ENCODE data around the gene LRRC46.

DNA sequence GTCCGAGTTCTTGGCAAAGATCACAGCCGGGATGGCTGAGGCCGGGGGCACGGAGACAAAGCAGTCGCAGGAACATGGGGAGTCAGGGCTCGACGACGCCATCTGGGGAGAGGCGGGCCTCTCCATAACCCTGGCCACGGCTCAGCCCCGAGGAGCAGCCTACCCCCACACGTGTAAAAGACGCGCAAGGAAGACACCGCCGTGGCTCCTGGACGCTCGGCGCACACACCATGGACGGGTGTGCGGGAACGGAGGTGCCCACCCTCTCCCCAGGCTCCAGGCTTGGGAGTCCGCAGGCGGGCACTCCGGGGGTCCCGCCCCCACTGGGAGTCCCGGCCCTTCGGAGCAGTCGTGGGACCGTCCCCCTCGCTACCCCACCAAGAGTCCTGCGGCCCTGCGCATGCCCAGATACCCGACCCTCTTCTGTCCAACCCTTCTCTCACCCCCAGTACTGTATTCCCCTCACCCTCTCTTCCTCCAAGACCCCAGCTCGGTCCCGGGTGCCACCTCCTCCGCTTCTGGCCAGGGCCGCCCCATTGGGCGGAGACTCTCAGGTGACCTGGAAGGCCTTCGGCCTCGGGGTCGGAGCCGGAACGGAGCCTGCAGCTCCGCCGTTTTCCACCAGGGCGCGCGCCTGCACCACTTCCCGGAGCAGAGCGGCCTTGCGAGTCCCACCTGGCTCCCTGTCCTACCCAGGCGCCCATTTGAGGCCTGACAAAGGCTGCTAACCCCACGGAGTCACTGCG lies 9.4 kb downstream of the LRRC46 start, which contains the start of gene SCRN2:
- TF ChIP-seq GATA2 (IDR thresholded peaks at IDR 0.05; ENCODE audit: low read depth, low read length) (no peak), GATA3 (IDR thresholded peaks at IDR 0.05; ENCODE audit: low read depth, low read length) (no peak)
